ENCODE results near the gene TUBA1A. TPM values are rescaled to one million over a fixed set of nuclear protein-coding genes. Genes with fewer than 3 reads are reported as not detected.
"Not testable (repeated sequence)": the region's sequence is repeated elsewhere in the genome, so short reads cannot be mapped to it uniquely, and the experiment has no call there.

The TUBA1A gene
- total RNA-seq, 1 donor from 2014 or later: 114 TPM

DNA sequence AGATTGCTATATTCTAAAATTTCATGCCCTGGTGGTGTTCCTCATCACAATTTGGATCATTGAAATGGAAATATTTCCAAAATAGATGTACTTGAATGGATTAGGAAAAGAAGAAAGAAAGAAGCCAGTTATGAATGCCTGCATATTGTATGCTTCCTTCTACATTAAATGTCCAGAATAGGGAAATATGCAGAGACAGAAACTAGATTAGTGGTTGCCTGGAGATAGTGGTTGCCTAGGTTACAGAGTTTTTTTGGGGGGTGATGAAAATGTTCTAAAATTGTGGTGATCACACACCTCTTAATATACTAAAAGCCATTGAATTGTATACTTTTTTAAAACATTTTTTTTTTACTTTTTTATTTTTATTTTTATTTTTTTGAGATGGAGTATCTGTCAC lies 18.0 kb downstream of the TUBA1A start:
- H3K9me3 Mint-ChIP-seq: no peaks in the 10 kb centered on the region
- ChIA-PET POLR2A (no interaction called here), CTCF (no interaction called here)

GRCh38 chr12:49165114-49165513 lies 23.8 kb downstream of the TUBA1A start:
- H3K4me1 Mint-ChIP-seq: peaks cover 21% of the 10 kb centered on the region
- ATAC-seq (ENCODE audit: low read depth) (no peak), DNase-seq (no peak)
- no peak overlapping the region for H3K4me3 Mint-ChIP-seq
- no peaks in the 10 kb centered on the region for H3K27me3 Mint-ChIP-seq
- H3K9me3 Mint-ChIP-seq: no peaks in the 10 kb centered on the region
- ChIA-PET POLR2A (interaction anchor here (2.3 kb wide), 1 partner anchor 34 kb away, joined by 11 read pairs; the partner anchor contains the start of gene TUBA1B), CTCF (no interaction called here)
- H3K36me3 Mint-ChIP-seq (ENCODE audit: low read depth): no peaks in the 10 kb centered on the region
- intact Hi-C loops (cut with micrococcal nuclease): no loop called here
- TF ChIP-seq CTCF (IDR thresholded peaks at IDR 0.05): no peak
- no peak overlapping the region for H3K27ac Mint-ChIP-seq

More for the DNA sequence above, 18.0 kb downstream of the TUBA1A start:
- Mint-ChIP-seq H3K27me3 (no peaks in the 10 kb centered on the region), H3K4me3 (no peak overlapping the region), H3K27ac (no peak overlapping the region), H3K4me1 (no peaks in the 10 kb centered on the region), H3K36me3 (ENCODE audit: low read depth) (no peaks in the 10 kb centered on the region)
- DNase-seq: no peak
- ATAC-seq (ENCODE audit: low read depth): no peak
- intact Hi-C loops (cut with micrococcal nuclease): no loop called here
- no peak for TF ChIP-seq CTCF (IDR thresholded peaks at IDR 0.05)

GRCh38 chr12:49161901-49162300 lies 27.0 kb downstream of the TUBA1A start:
- peak overlapping the region; percentile 90 for H3K27ac Mint-ChIP-seq
- CTCF ChIA-PET: interaction anchor here (0.7 to 1.0 kb wide), 2 partner anchors 74 to 965 kb away, joined by 4 to 5 read pairs; no protein-coding TSS in a partner anchor
- POLR2A ChIA-PET: interaction anchor here (1.8 to 2.9 kb wide), 2 partner anchors 27 to 31 kb away, joined by 26 to 27 read pairs; partner anchors contain the start of genes TUBA1A and TUBA1B
- intact Hi-C loops (cut with micrococcal nuclease): loop anchor here (1.0 to 2.0 kb wide), 3 partner anchors 26 to 73 kb away; partner anchors contain the start of gene TUBA1B
- H3K4me1 Mint-ChIP-seq: peaks cover 37% of the 10 kb centered on the region
- not testable (repeated sequence) for H3K36me3 Mint-ChIP-seq (ENCODE audit: low read depth); H3K4me3 Mint-ChIP-seq; H3K27me3 Mint-ChIP-seq; ATAC-seq (ENCODE audit: low read depth); H3K9me3 Mint-ChIP-seq; DNase-seq

GRCh38 chr12:49161092-49161795 lies 27.6 kb downstream of the TUBA1A start:
- H3K27ac Mint-ChIP-seq: peak overlapping the region; percentile 90
- H3K9me3 Mint-ChIP-seq: no peaks in the 10 kb centered on the region
- ChIA-PET POLR2A (interaction anchor here (1.0 to 4.0 kb wide), 4 partner anchors 27 to 30 kb away, joined by 3 to 58 read pairs (median 26); partner anchors contain the start of genes TUBA1A and TUBA1B), CTCF (interaction anchor here (1.0 kb wide), 1 partner anchor 73 kb away, joined by 4 read pairs; no protein-coding TSS in a partner anchor)
- H3K36me3 Mint-ChIP-seq (ENCODE audit: low read depth): no peaks in the 10 kb centered on the region
- TF ChIP-seq CTCF (IDR thresholded peaks at IDR 0.05): no peak
- ATAC-seq (ENCODE audit: low read depth) (peak; percentile 54), DNase-seq (no peak)
- peaks cover 37% of the 10 kb centered on the region for H3K4me1 Mint-ChIP-seq
- peak overlapping the region; percentile 53 for H3K4me3 Mint-ChIP-seq
- no peaks in the 10 kb centered on the region for H3K27me3 Mint-ChIP-seq
- intact Hi-C loops (cut with micrococcal nuclease): loop anchor here (1.0 to 2.0 kb wide), 3 partner anchors 27 to 74 kb away; partner anchors contain the start of gene TUBA1B

DNA sequence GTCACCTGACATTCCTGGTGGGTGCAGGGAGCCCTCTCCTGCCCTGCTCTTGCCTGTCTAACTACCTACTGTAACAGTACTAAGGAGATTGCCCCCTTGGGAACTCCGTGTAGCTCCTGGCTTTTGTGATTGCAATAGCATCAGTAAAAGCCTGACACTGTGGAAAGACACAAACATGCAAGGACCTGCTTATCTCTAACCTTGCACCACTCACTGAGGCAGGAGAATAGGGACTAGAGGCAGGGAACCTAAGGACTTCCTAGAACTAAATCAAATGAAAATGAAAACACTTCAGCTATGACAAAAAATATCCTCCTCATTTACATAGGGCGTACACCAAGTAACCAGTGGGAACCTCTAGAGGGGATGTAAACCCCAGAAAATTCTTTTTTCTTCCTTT lies 28.5 kb downstream of the TUBA1A start:
- ChIA-PET CTCF (interaction anchor here (1.0 kb wide), 1 partner anchor 75 kb away, joined by 3 read pairs; no protein-coding TSS in a partner anchor), POLR2A (interaction anchor here (0.6 to 4.0 kb wide), 8 partner anchors 9 to 407 kb away, joined by 3 to 58 read pairs (median 6); partner anchors contain the start of genes TUBA1A and TUBA1B)
- no peak for DNase-seq
- Mint-ChIP-seq H3K4me1 (peaks cover 37% of the 10 kb centered on the region), H3K27me3 (no peaks in the 10 kb centered on the region), H3K4me3 (peak overlapping the region; percentile 53), H3K27ac (peak overlapping the region; percentile 90), H3K9me3 (no peaks in the 10 kb centered on the region), H3K36me3 (ENCODE audit: low read depth) (no peaks in the 10 kb centered on the region)
- peak; percentile 75 for ATAC-seq (ENCODE audit: low read depth)
- no peak for TF ChIP-seq CTCF (IDR thresholded peaks at IDR 0.05)
- intact Hi-C loops (cut with micrococcal nuclease): loop anchor here (2.0 kb wide), 2 partner anchors 30 to 74 kb away; partner anchors contain the start of gene TUBA1B

All from activated B cell treated with CpG ODN at 0.5 μM for 24 hours (primary cell).